Activated CD8-positive, alpha-beta memory T cell treated with anti-CD3 and anti-CD28 coated beads, Interleukin-2, amount 50 U/mL, for 24 hours (primary cell): ENCODE data around the gene NXN.
A peak's percentile ranks its signal among the peaks of the same experiment; 100 is the strongest.
"Not testable (repeated sequence)": the region's sequence is repeated elsewhere in the genome, so short reads cannot be mapped to it uniquely, and the experiment has no call there.

Experiments used
- DNase-seq: peaks from one replicate; pipeline ENCODE4 v3.0.0-alpha.2; 2020; ENCODE audit errors: extremely low read depth

NXN gene

DNA sequence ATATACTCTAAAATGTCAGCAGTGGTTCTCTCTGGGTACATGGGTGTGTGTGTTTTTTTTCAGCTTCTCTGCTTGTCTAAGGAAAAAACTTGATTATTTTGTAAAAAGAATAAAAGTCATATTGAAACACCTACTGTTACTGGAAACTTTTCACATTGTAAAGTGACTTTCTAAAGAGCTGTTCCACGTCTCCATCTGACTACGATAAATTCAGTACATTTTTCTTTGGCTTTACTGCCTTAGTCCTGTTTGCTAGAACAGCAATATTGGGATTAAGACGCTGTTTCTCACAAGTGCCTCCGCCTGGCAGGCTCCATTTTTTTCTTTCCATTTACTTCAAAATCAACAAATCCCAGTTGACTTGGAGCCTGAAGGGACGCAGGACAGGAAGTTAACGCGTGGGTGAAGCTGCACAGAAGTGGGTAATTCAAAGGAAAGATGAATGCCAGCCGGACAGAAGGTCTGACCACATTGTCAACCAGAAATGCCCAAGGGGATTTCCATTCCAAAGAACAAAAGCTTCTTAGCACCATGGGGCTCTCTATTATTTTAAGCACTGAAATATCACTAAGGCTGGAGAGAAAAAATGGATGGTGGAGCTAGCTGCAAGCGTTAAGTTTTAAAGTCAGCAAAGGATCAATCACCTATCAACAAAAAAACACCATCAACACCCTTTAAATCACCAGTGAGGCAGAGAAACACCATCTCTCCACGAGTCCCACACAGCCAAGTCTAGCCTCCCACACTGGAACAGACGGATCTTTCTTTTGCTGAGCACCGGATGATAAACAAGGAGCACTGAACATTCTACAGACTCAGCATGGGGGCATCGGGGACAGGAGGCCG is 205.9 kb downstream of the NXN start:
- DNase-seq, result no peak

DNA sequence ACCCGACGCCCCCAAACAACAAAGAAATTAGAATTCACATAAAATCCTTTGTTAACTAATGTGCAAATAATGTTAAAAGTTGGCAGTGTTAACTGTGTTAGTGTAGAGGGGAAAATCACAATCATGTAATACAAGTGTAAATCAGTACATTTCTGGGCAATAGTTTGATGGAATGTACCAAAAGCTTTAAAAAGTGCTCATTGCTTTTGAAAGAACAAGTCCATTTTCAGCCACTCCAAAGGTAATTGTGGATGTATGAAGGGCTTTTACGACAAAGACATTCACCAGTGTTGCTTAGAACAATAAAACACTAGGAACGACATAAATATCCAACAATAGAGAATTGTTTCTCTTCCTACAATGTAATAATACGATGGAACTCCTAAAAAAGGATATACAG is 206.6 kb downstream of the NXN start:
- no peak for DNase-seq

DNA sequence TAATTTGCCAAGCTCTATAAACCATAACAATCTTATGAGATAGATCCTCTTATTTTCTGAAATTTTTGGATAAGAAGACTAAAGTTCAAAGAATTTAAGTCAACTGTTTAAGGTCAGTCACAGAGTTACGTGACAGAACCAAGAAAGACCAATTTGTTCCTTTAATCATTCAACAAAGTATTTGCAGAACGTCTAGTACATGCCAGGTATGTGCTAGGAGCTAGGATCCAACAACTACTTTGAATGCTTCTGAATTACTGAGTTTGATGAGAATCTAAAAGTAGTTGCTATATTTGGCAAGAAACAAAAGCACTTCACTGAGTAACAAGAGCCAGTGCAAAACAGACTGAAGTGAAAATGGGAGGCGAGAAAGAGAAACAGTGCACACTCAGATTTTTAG is 212.5 kb downstream of the NXN start:
- DNase-seq, result no peak

DNA sequence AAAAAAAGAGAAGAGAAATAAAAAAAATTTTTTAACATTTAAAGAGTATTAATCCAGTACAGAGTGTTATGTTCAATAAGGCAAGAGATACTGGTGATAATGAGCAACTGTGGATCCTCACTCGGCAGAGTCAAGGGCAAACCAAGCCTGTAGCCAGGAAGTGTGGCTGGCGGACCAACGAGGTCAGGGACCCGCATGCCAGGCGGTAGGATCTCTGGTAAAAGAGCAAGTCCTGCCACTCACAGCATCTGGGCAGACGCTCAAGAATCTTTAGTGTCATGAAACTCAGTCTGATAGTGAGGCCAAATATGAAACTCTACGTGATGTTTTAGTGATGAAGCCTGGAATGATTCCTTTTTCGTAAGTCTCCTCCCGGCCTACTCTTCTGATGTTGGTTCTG is 219.2 kb downstream of the NXN start:
- no peak for DNase-seq

DNA sequence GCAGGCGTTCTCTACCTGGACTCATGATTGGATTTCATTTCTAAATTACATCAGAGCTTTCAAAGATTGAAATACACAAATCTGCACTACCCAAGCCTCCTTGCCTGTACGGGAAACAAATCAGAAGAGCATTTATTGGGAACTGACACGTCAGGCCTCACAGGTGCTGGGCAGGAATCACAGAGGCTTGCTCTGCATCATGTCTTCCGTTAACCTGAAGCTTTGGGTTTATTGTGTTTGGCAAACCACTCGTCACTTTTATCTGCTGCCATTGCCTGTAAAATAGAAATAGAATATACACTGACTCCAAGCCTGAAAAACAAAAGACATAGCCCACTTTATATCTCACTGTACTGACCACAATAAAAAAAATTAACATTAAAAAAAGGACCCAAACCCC is 219.6 kb downstream of the NXN start:
- DNase-seq, result no peak

DNA sequence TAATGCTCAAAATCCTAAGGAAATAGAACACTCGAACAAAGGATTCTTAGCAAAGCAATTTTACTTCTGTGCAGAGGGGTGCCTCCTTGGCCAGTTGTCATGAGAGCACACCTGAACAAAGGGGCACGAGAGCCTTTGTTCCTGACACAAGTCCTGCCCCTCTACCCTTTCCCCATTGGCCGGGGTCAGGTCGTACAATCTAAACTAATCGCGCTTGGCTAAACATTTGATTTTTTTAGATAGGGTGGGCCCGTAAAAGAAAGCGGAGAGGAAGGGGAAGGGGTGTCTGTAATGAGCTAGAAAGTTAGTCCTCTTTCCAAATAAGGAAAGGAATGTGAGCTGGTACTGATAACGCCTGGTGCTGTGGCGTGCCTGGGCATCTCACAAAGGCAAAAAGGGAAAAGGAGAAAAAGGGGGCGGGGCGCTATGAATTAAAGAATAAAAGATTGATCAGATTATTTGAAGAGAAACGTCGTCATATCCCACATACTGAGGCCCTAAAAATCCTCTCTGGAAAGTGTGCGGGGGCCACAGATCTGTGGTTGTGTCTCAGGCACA is 223.5 kb downstream of the NXN start:
- not testable (repeated sequence) for DNase-seq

DNA sequence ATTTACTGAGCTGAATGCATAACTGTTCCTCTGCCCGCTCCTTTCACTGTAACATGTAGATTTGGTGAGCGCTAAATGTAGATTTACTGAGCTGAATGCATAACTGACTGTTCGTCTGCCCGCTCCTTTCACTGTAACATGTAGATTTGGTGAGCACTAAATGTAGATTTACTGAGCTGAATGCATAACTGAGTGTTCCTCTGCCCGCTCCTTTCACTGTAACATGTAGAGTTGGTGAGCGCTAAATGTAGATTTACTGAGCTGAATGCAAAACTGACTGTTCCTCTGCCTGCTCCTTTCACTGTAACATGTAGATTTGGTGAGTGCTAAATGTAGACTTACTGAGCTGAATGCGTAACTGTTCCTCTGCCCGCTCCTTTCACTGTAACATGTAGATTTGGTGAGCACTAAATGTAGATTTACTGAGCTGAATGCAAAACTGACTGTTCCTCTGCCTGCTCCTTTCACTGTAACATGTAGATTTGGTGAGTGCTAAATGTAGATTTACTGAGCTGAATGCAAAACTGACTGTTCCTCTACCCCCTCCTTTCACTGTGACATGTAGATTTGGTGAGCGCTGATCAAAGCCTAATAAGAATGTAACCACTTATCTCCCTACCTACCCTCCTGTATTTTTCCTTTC is 224.1 kb downstream of the NXN start:
- not testable (repeated sequence) for DNase-seq

DNA sequence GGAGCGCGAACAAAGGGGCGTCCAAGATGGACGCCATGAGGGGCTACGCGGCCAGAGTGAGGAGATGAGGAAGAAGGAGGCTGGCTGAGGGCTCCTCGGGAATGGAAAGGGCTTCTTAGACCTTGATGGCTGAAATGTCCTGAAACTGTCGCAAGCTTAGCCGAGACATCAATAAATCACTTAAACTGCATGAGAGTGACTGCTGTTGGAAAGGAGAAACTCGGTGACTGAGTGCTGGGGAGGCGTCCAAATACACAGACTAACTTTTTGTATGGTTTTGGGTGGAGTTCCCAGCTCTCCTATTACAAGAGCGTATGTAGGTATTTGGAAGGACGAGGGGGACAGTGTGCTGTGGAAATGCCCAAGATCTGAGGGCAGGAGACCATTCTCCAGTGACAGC is 226.2 kb downstream of the NXN start:
- DNase-seq, result no peak

DNA sequence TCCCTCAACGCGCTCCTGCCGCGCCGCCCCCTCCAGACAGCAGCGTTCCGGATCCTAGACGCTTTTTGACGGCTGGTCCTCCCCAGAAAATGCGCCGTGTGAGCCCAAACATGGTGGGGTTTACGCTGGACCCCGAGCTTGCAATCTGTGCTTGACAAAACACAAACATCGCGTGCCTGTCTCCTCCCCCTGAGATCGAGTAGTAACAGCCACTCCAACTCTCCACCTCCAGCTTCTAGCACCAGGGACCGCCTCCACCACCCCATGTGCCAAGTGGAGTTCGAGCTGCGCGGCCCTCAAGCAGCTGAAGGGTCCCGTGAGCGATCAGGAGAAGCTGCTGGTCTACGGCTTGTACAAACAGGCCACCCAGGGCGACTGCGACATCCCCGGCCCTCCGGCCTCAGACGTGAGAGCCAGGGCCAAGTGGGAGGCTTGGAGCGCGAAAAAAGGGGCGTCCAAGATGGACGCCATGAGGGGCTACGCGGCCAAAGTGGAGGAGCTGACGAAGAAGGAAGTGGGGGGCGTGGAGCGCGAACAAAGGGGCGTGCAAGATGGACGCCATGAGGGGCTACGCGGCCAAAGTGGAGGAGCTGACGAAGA is 226.9 kb downstream of the NXN start:
- DNase-seq, result no peak

- DNase-seq, result peak; percentile 93
Observed at GRCh38 chr17:752002-752619, 227.5 kb downstream of the NXN start, which contains the start of gene GEMIN4. Gene GEMIN4 (minus strand): TSS chr17:752264. CDS start chr17:752142, 122 bp downstream.

DNA sequence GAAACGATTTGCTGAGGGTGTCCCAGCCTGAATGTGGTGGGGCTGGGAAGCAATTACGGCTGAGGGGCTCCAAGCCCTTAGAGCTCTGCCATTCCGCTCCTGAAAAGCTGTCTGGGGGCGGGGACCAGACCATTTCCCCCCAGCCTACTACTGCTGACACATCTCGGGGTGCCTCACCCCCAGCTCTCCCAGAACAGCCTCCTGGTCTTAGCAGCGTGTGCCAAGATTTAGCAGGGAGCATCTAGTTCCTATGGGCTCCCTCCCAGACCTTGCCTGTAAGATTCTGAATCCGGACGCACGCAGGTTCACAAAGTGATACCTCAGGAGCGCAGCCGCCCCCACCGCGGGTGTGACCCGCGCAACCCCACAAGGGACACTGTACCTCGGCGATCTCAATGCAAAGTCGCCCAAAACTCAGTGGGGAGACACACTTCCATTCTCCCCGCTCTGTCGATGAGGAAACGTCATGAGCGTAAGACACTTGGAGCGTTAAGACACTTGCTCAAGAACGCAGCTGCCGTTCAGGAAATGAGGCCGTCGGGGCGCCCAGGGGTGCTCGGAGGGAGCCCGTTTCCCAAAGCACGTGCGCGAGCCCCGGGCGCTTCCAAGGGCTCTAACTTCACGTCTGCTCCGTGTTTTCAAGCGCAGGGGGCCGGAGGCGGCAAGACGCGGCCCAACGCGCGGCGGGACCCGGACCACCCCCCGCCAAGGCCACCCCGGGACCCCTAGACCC is 228.1 kb downstream of the NXN start:
- no peak for DNase-seq

- DNase-seq, result no peak
Observed at GRCh38 chr17:750431-751037, 229.0 kb downstream of the NXN start.

- DNase-seq, result not testable (repeated sequence)
Observed at GRCh38 chr17:749359-749758, 230.2 kb downstream of the NXN start.
